Ishikawa (cell line): ENCODE results near the gene DMRTB1.

Experiments used
- CEBPB ChIP-seq: IDR thresholded peaks from 2 replicates; pipeline ENCODE4 v1.6.1; 2012
- CREB1 ChIP-seq: IDR thresholded peaks from 2 replicates; pipeline ENCODE4 v1.6.1; 2012; ENCODE audit warnings: low read depth
- EP300 ChIP-seq: IDR thresholded peaks from 2 replicates; pipeline ENCODE4 v1.6.1; 2012; ENCODE audit warnings: borderline replicate concordance
- FOXM1 ChIP-seq: IDR thresholded peaks from 2 replicates; pipeline ENCODE4 v1.6.1; 2012; ENCODE audit warnings: low read depth, borderline replicate concordance
- NFIC ChIP-seq: IDR thresholded peaks from 2 replicates; pipeline ENCODE4 v1.6.1; 2012
- TAF1 ChIP-seq: IDR thresholded peaks from 2 replicates; pipeline ENCODE4 v1.6.1; 2012; ENCODE audit warnings: low read depth, mild to moderate bottlenecking
- TEAD4 ChIP-seq: IDR thresholded peaks from 2 replicates; pipeline ENCODE4 v1.6.1; 2012
- YY1 ChIP-seq: IDR thresholded peaks from 2 replicates; pipeline ENCODE4 v1.6.1; 2012; ENCODE audit warnings: low read depth
- ZBTB7A ChIP-seq: IDR thresholded peaks from 2 replicates; pipeline ENCODE4 v1.6.1; 2012; ENCODE audit warnings: low read depth
- TF ChIP-seq, protein P1 (sequence below): IDR thresholded peaks from 2 replicates; pipeline ENCODE4 v1.6.1; 2012
- TF ChIP-seq, protein P2 (sequence below): IDR thresholded peaks from 2 replicates; pipeline ENCODE4 v1.6.1; 2012; ENCODE audit warnings: low read depth, mild to moderate bottlenecking

GRCh38 chr1:53499257-53500203 lies 40.3 kb downstream of the DMRTB1 start:
- TF ChIP-seq NFIC (no peak), ZBTB7A (no peak), EP300 (no peak), YY1 (no peak), CREB1 (no peak), CEBPB (no peak), TAF1 (no peak), FOXM1 (no peak), TEAD4 (no peak)
- TF ChIP-seq, protein P1, sequence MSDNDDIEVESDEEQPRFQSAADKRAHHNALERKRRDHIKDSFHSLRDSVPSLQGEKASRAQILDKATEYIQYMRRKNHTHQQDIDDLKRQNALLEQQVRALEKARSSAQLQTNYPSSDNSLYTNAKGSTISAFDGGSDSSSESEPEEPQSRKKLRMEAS = no peak
- TF ChIP-seq, protein P2, sequence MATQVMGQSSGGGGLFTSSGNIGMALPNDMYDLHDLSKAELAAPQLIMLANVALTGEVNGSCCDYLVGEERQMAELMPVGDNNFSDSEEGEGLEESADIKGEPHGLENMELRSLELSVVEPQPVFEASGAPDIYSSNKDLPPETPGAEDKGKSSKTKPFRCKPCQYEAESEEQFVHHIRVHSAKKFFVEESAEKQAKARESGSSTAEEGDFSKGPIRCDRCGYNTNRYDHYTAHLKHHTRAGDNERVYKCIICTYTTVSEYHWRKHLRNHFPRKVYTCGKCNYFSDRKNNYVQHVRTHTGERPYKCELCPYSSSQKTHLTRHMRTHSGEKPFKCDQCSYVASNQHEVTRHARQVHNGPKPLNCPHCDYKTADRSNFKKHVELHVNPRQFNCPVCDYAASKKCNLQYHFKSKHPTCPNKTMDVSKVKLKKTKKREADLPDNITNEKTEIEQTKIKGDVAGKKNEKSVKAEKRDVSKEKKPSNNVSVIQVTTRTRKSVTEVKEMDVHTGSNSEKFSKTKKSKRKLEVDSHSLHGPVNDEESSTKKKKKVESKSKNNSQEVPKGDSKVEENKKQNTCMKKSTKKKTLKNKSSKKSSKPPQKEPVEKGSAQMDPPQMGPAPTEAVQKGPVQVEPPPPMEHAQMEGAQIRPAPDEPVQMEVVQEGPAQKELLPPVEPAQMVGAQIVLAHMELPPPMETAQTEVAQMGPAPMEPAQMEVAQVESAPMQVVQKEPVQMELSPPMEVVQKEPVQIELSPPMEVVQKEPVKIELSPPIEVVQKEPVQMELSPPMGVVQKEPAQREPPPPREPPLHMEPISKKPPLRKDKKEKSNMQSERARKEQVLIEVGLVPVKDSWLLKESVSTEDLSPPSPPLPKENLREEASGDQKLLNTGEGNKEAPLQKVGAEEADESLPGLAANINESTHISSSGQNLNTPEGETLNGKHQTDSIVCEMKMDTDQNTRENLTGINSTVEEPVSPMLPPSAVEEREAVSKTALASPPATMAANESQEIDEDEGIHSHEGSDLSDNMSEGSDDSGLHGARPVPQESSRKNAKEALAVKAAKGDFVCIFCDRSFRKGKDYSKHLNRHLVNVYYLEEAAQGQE = no peak
